Left cardiac atrium (tissue), 2 donors: Measurements from ENCODE around the gene CENPVL1. TPM values are rescaled to one million over a fixed set of nuclear protein-coding genes. Genes with fewer than 3 reads are reported as not detected.

ENCODE experiments used
- total RNA-seq, 2 donors: library from RNA; stranded (reverse); fragmentation: NEBNext Ultra II Directional; extraction: Animal tissue kit (Norgen Biotek cat#: 25700); gene quantifications; one replicate each; pipeline ENCODE4 v1.2.1, GENCODE V29; 2021
- donor health status: DM: no; HTN: yes; CAD: no; lungs with severe emphysema.
- donor health status: DM: yes; HTN: yes; CAD: no.

CENPVL1 gene
- total RNA-seq, 2 donors from 2014 or later: not detected

Other genes starting within 250 kb of the CENPVL1 start
- under 1 TPM; 0.15 to 0.18 TPM for gene NUDT11, start 213.9 kb upstream of the CENPVL1 start, total RNA-seq
- not detected for gene CENPVL3, start 91.6 kb upstream of the CENPVL1 start, total RNA-seq
- not detected for gene CENPVL2, start 27.7 kb upstream of the CENPVL1 start, total RNA-seq
- gene GSPT2, start 32.9 kb downstream of the CENPVL1 start, total RNA-seq: 1 to 10 TPM; 8.7 to 9.4 TPM
- gene MAGED1, start 183.1 kb downstream of the CENPVL1 start, total RNA-seq: 100 to 1,000 TPM in 1 of 2 donors, 10 to 100 TPM in 1; 73.8 to 104 TPM